Activated T-helper 17 cell treated with anti-CD3 and anti-CD28 coated beads, Interleukin-2, amount 50 U/mL, for 72 hours (primary cell): ENCODE results near the gene PTCD3. TPM values are rescaled to one million over a fixed set of nuclear protein-coding genes. Genes with fewer than 3 reads are reported as not detected.

ENCODE experiments used
- ATAC-seq: fragments of 150-1000 bp; cut with Tn5 transposase; replicated peaks from 2 replicates; pipeline ENCODE4 v1.10.0; 2021; ENCODE audit warnings: mild to moderate bottlenecking, moderate library complexity
- H3K27ac Mint-ChIP-seq: one replicate; pipeline ENCODE4 v1.8.0; 2022; ENCODE audit warnings: mixed read lengths
- H3K27me3 Mint-ChIP-seq: one replicate; pipeline ENCODE4 v1.8.0; 2022; ENCODE audit warnings: mixed read lengths
- H3K36me3 Mint-ChIP-seq: one replicate; pipeline ENCODE4 v1.8.0; 2022; ENCODE audit warnings: low read depth, mild to moderate bottlenecking, mixed read lengths
- H3K4me1 Mint-ChIP-seq: one replicate; pipeline ENCODE4 v1.8.0; 2022; ENCODE audit warnings: mixed read lengths
- H3K4me3 Mint-ChIP-seq: one replicate; pipeline ENCODE4 v1.8.0; 2022; ENCODE audit warnings: mild to moderate bottlenecking, mixed read lengths
- H3K9me3 Mint-ChIP-seq: one replicate; pipeline ENCODE4 v1.8.0; 2022; ENCODE audit warnings: mixed read lengths
- total RNA-seq, 2 donors: library from RNA; stranded (reverse); gene quantifications; one replicate each; pipeline ENCODE4 v1.2.3, GENCODE V29; 2022

PTCD3 gene
- total RNA-seq, 2 donors from 2014 or later = 165 to 170 TPM

DNA sequence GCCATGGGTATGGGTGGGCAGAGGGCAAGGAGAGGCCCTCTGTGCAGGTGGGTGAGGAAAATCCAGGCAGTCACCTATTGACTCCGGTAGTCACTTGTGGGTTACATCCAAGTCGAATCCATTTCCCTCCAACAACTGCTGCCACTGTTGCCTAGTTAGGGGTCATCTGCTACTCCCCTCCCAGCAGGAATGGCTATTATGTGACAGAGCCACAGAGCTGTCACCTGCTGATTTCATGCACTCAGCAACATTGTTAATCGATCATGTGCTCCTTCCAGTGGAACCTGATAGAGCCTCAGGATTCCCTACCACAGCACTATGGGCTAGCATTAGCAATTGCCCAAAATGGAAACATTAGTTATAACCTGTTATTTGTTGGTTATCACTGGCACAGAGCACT is 31.8 kb upstream of the PTCD3 start:
- H3K4me3 Mint-ChIP-seq = no peak overlapping the region
- H3K27me3 Mint-ChIP-seq = no peaks in the 10 kb centered on the region
- peaks cover 5% of the 10 kb centered on the region for H3K4me1 Mint-ChIP-seq
- peaks cover 100% of the 10 kb centered on the region for H3K36me3 Mint-ChIP-seq
- ATAC-seq = no peak
- no peak overlapping the region for H3K27ac Mint-ChIP-seq
- H3K9me3 Mint-ChIP-seq = no peaks in the 10 kb centered on the region

- Mint-ChIP-seq H3K27me3 (no peaks in the 10 kb centered on the region), H3K4me1 (peaks cover 5% of the 10 kb centered on the region), H3K9me3 (no peaks in the 10 kb centered on the region), H3K36me3 (peaks cover 100% of the 10 kb centered on the region), H3K4me3 (no peak overlapping the region), H3K27ac (no peak overlapping the region)
- no peak for ATAC-seq
Measured at GRCh38 chr2:86074811-86075210, 31.2 kb upstream of the PTCD3 start.

DNA sequence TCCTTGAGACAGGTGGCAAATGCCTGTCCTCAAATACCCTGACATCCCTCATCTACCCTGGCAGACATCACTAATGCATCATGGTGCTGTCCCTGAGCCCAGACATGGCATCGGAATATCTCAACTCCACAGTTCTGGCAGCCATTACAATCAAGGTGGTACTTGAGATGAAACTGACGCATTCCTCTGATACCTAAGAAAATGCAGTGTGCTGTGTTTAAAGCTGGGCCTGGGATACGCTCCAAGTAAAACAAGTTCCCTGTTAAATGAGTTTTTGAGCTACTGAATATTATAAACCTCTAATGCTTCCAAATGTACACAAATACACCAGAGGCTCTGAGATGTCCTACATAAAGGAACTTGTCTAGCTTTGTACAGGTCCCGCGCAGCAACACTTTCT is 30.1 kb upstream of the PTCD3 start:
- Mint-ChIP-seq H3K27ac (no peak overlapping the region), H3K9me3 (no peaks in the 10 kb centered on the region), H3K4me1 (peaks cover 14% of the 10 kb centered on the region), H3K36me3 (peaks cover 100% of the 10 kb centered on the region), H3K27me3 (no peaks in the 10 kb centered on the region), H3K4me3 (no peak overlapping the region)
- ATAC-seq = no peak

- ATAC-seq = peak; percentile 25
- H3K27ac Mint-ChIP-seq = no peak overlapping the region
Measured at GRCh38 chr2:86078774-86079545, 27.1 kb upstream of the PTCD3 start.

GRCh38 chr2:86079981-86080911 is 25.8 kb upstream of the PTCD3 start:
- Mint-ChIP-seq H3K27me3 (no peaks in the 10 kb centered on the region), H3K4me1 (peaks cover 14% of the 10 kb centered on the region), H3K9me3 (no peaks in the 10 kb centered on the region), H3K27ac (peak overlapping the region; percentile 68), H3K4me3 (peak overlapping the region; percentile 6), H3K36me3 (peaks cover 97% of the 10 kb centered on the region)
- peak; percentile 88 for ATAC-seq

More at GRCh38 chr2:86078774-86079545, 27.1 kb upstream of the PTCD3 start:
- Mint-ChIP-seq H3K36me3 (peaks cover 97% of the 10 kb centered on the region), H3K4me3 (no peak overlapping the region), H3K27me3 (no peaks in the 10 kb centered on the region), H3K4me1 (peaks cover 14% of the 10 kb centered on the region), H3K9me3 (no peaks in the 10 kb centered on the region)

DNA sequence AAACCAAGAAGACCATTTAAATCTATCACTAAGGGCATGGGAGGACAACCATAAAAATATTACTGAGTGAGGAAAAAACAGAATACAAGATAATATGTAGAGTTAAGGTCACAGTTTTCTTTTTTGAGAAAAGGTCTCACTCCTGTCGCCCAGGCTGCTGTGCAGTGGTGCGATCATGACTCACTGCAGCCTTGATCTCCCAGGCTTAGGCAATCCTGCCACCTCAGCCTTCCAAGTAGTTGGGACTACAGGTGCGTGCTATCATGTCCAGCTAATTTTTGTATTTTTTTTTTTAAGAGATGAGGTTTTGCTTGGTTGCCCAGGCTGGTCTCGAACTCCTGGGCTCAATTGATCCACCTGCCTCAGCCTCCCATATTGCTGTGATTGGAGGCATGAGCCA is 24.3 kb upstream of the PTCD3 start:
- Mint-ChIP-seq H3K9me3 (no peaks in the 10 kb centered on the region), H3K27ac (no peak overlapping the region), H3K36me3 (peaks cover 97% of the 10 kb centered on the region), H3K4me1 (peaks cover 14% of the 10 kb centered on the region), H3K27me3 (no peaks in the 10 kb centered on the region), H3K4me3 (no peak overlapping the region)
- no peak for ATAC-seq

DNA sequence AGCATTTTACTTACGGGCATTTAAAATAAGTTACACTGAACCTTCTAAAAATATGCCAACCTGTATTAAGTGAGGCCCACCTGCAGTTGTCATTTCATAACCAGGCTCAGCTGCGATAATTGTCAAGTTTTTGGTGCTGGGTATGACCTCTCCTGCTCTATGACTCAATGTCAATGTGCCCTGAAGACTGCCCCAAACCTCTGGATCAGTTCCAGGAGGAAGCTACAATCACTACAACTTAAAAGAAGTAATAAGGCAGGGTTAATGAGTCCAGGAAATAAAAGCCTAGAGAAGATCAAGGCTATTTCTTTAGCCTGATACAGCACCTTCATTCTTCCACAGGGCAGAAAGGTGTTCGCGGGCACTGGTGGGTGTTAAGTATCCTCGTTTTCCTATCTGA is 23.3 kb upstream of the PTCD3 start:
- Mint-ChIP-seq H3K27ac (peak overlapping the region; percentile 28), H3K4me1 (peaks cover 14% of the 10 kb centered on the region), H3K9me3 (no peaks in the 10 kb centered on the region), H3K27me3 (no peaks in the 10 kb centered on the region), H3K4me3 (no peak overlapping the region), H3K36me3 (peaks cover 97% of the 10 kb centered on the region)
- no peak for ATAC-seq

GRCh38 chr2:86087936-86088850 is 17.8 kb upstream of the PTCD3 start:
- no peak for ATAC-seq
- no peak overlapping the region for H3K4me3 Mint-ChIP-seq
- H3K4me1 Mint-ChIP-seq = no peaks in the 10 kb centered on the region
- no peaks in the 10 kb centered on the region for H3K9me3 Mint-ChIP-seq
- peaks cover 96% of the 10 kb centered on the region for H3K36me3 Mint-ChIP-seq
- H3K27ac Mint-ChIP-seq = no peak overlapping the region
- H3K27me3 Mint-ChIP-seq = no peaks in the 10 kb centered on the region

DNA sequence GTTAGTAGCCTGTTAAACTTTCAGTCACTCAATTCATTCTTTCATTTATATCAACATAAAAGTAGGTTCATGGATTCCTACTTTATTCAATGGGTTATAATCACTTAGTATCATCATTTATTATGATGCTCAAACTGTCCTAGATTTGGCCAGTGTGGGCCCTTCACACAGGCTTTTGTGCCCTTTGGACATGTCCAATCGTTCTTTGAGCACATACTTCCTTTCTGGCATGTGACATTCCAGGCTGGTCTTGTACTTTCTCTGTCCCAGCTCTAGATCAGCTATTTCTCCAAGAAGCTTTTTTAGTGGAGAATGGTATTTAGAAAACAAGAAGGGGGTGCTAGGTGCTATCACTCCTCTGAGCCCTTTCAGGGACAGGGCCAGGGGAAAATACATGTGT is 11.8 kb upstream of the PTCD3 start:
- Mint-ChIP-seq H3K9me3 (no peaks in the 10 kb centered on the region), H3K27me3 (no peaks in the 10 kb centered on the region), H3K4me3 (no peak overlapping the region), H3K4me1 (peaks cover 13% of the 10 kb centered on the region), H3K27ac (peak overlapping the region; percentile 40), H3K36me3 (peaks cover 96% of the 10 kb centered on the region)
- no peak for ATAC-seq

- Mint-ChIP-seq H3K9me3 (no peaks in the 10 kb centered on the region), H3K27me3 (no peaks in the 10 kb centered on the region), H3K4me3 (no peak overlapping the region), H3K27ac (no peak overlapping the region), H3K36me3 (peaks cover 98% of the 10 kb centered on the region), H3K4me1 (peaks cover 23% of the 10 kb centered on the region)
- ATAC-seq = no peak
Measured at GRCh38 chr2:86097114-86097896, 8.7 kb upstream of the PTCD3 start.

DNA sequence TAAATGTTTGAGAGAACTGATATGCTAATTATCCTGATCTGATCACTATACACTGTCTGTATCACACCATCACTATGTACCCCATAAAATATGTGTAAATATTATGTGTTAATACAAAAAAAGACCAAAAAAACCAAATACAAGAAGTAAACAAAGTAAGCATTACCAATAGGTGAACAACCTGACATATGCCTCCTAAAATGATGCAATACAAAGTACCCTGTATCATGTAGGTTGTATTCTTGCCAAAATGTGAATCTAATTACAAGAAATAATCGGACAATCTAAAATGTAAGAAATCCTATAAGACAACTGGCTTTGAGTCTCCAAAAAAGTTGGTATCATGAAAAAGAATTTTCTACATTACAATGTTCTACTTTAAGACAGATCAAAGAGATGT is 8.1 kb upstream of the PTCD3 start:
- Mint-ChIP-seq H3K4me1 (peaks cover 29% of the 10 kb centered on the region), H3K4me3 (no peak overlapping the region), H3K36me3 (peaks cover 98% of the 10 kb centered on the region), H3K27me3 (no peaks in the 10 kb centered on the region), H3K9me3 (no peaks in the 10 kb centered on the region), H3K27ac (no peak overlapping the region)
- no peak for ATAC-seq

DNA sequence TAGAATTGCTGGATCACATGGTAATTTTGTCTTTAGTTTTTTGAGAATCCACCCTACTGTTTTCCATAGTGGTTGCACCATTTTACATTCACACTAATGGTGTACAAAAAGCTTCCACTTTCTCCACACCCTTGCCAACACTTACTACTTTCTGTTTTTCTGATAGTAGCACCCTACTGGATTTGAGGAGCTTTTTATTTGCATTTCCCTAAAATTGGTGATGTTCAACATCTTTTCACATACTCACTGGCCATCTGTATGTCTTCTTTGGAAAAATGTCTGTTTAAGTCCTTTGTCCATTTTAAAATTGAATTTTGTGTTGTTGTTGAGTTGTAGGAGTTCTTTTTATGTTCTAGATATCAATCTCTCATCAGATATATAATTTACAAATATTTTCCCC is 3.9 kb upstream of the PTCD3 start:
- Mint-ChIP-seq H3K4me3 (peak overlapping the region; percentile 90), H3K27ac (peak overlapping the region; percentile 64), H3K27me3 (no peaks in the 10 kb centered on the region), H3K9me3 (no peaks in the 10 kb centered on the region), H3K4me1 (peaks cover 38% of the 10 kb centered on the region), H3K36me3 (peaks cover 95% of the 10 kb centered on the region)
- no peak for ATAC-seq

DNA sequence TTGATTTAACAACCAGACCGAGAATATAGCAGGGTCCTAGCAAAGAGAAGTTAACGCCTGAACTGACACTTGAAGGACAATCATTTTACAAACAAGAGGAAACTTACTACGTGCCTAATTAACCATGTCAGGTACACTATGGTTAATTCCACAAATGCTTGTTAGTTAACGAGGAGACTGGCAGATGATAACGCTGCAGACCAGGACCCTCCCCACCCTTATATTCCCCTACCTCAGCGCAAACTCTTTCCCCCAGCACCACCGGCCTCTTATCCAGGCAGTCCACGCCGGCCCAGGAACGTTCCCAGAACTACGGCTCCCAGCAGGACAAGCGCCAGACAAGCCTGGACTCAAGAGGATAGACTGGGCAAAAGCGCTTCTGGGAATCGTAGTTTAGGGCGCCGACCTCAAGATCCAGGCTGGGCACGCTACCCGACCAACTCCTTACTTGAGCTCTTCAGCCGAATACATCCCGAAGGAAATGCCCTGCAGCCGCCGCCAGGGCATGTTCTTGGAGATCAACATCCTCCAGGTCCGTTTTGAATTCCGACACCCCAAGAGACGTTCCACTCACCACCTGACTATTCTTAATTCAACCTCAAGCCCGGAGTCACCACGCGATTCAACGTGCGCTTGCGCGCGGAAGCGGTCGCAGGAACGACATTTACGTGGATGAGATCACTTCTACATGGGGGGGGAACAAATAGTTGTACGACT is 625 bp upstream of the PTCD3 start, which contains the start of gene POLR1A:
POLR1A (minus strand) TSS at position 635 of the 717 bp plus-strand sequence; CDS start at position 525, 110 bp downstream.
- Mint-ChIP-seq H3K36me3 (peaks cover 96% of the 10 kb centered on the region), H3K27me3 (no peaks in the 10 kb centered on the region), H3K9me3 (no peaks in the 10 kb centered on the region), H3K4me3 (peak within 1 kb of the TSS; percentile 90), H3K27ac (peak within 1 kb of the TSS; percentile 99), H3K4me1 (peaks cover 46% of the 10 kb centered on the region)
- ATAC-seq = peak; percentile 83
